ENCODE results near the gene TRIO.

- TF ChIP-seq, protein P1, sequence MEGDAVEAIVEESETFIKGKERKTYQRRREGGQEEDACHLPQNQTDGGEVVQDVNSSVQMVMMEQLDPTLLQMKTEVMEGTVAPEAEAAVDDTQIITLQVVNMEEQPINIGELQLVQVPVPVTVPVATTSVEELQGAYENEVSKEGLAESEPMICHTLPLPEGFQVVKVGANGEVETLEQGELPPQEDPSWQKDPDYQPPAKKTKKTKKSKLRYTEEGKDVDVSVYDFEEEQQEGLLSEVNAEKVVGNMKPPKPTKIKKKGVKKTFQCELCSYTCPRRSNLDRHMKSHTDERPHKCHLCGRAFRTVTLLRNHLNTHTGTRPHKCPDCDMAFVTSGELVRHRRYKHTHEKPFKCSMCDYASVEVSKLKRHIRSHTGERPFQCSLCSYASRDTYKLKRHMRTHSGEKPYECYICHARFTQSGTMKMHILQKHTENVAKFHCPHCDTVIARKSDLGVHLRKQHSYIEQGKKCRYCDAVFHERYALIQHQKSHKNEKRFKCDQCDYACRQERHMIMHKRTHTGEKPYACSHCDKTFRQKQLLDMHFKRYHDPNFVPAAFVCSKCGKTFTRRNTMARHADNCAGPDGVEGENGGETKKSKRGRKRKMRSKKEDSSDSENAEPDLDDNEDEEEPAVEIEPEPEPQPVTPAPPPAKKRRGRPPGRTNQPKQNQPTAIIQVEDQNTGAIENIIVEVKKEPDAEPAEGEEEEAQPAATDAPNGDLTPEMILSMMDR (IDR thresholded peaks at IDR 0.05; ENCODE audit: poor library complexity), result no peak
- TF ChIP-seq EZH2phosphoT487 (IDR thresholded peaks at IDR 0.05; ENCODE audit: low read depth, severe bottlenecking, unreplicated experiment), result no peak
- no peak for TF ChIP-seq EZH2 (IDR thresholded peaks at IDR 0.05; ENCODE audit: borderline replicate concordance)
These were observed 326.6 kb downstream of the TRIO start for GRCh38 chr5:14469551-14470377.
